Loucy (cell line): Measurements from ENCODE around the gene LRRC30.

ENCODE experiments used
- H2AFZ ChIP-seq: fragments of 200-600 bp; sonication (generic); 2 replicates; pipeline ENCODE4 v1.6.0; 2016; ENCODE audit warnings: antibody characterized with exemption, mild to moderate bottlenecking, low read length, moderate library complexity
- H3F3A ChIP-seq: fragments of 200-600 bp; 2 replicates; pipeline ENCODE4 v1.6.0; 2016; ENCODE audit warnings: antibody characterized with exemption, low read depth, mild to moderate bottlenecking
- H3K27me3 ChIP-seq: fragments of 200-600 bp; sonication (generic); 2 replicates; pipeline ENCODE4 v1.6.1; 2014; ENCODE audit warnings: low read length, mild to moderate bottlenecking; ENCODE audit not compliant: insufficient read depth, poor library complexity, severe bottlenecking
- H3K36me3 ChIP-seq: fragments of 200-600 bp; sonication (generic); 2 replicates; pipeline ENCODE4 v1.6.1; 2016; ENCODE audit warnings: low read length; ENCODE audit not compliant: insufficient read depth
- H3K4me1 ChIP-seq: fragments of 200-600 bp; sonication (generic); 2 replicates; pipeline ENCODE4 v1.5.1; 2014; ENCODE audit warnings: low read length, mild to moderate bottlenecking; ENCODE audit not compliant: insufficient read depth, poor library complexity, severe bottlenecking
- H3K4me2 ChIP-seq: fragments of 200-600 bp; sonication (generic); 2 replicates; pipeline ENCODE4 v1.6.0; 2014; ENCODE audit warnings: antibody characterized with exemption, low read length, low read depth, mild to moderate bottlenecking; ENCODE audit not compliant: poor library complexity, severe bottlenecking
- H3K4me3 ChIP-seq: fragments of 200-600 bp; sonication (generic); 2 replicates; pipeline ENCODE4 v1.5.1; 2014; ENCODE audit warnings: low read length, mild to moderate bottlenecking, mixed read lengths; ENCODE audit not compliant: poor library complexity, severe bottlenecking
- H3K79me2 ChIP-seq: fragments of 200-600 bp; sonication (generic); 2 replicates; pipeline ENCODE4 v1.6.1; 2014; ENCODE audit warnings: low read length; ENCODE audit not compliant: insufficient read depth
- H3K9ac ChIP-seq: fragments of 200-600 bp; sonication (generic); 2 replicates; pipeline ENCODE4 v1.6.0; 2014; ENCODE audit warnings: mild to moderate bottlenecking, low read depth, low read length, moderate library complexity; ENCODE audit not compliant: poor library complexity, severe bottlenecking
- H3K9me2 ChIP-seq: fragments of 200-600 bp; sonication (generic); replicated peaks from 2 replicates; pipeline ENCODE4 v1.6.1; 2016; ENCODE audit warnings: low read depth, low read length, mixed read lengths
- H3K9me3 ChIP-seq: fragments of 200-600 bp; sonication (generic); 2 replicates; pipeline ENCODE4 v1.6.1; 2014; ENCODE audit warnings: mild to moderate bottlenecking, antibody characterized with exemption, low read length, low read depth; ENCODE audit not compliant: insufficient read depth
- H4K20me1 ChIP-seq: fragments of 200-600 bp; sonication (generic); 2 replicates; pipeline ENCODE4 v1.6.0; 2014; ENCODE audit warnings: antibody characterized with exemption, low read length, mild to moderate bottlenecking; ENCODE audit not compliant: insufficient read depth, poor library complexity, severe bottlenecking
- CTCF ChIP-seq: fragments of 200-600 bp; sonication (generic); conservative IDR thresholded peaks from 2 replicates; pipeline ENCODE4 v1.5.1; 2014; ENCODE audit warnings: mild to moderate bottlenecking, antibody characterized with exemption, low read length
- EZH2phosphoT487 ChIP-seq: fragments of 200-600 bp; IDR thresholded peaks from 2 replicates; pipeline ENCODE4 v1.6.1; 2018; ENCODE audit warnings: antibody characterized with exemption, mild to moderate bottlenecking, moderate library complexity, borderline replicate concordance

Gene LRRC30

GRCh38 chr18:7205346-7205745 is 25.5 kb upstream of the LRRC30 start:
- H3K9me2 ChIP-seq, result no peaks in the 10 kb centered on the region
- H4K20me1 ChIP-seq, result no peaks in the 10 kb centered on the region
- no peaks in the 10 kb centered on the region for H3K36me3 ChIP-seq
- H3K4me2 ChIP-seq, result no peak overlapping the region
- no peak overlapping the region for H3K4me3 ChIP-seq
- no peak for TF ChIP-seq EZH2phosphoT487
- no peak for TF ChIP-seq CTCF
- no peaks in the 10 kb centered on the region; the same call in 1 of the 2 replicates for H3K9me3 ChIP-seq
- no peak overlapping the region for H3K9ac ChIP-seq
- no peaks in the 10 kb centered on the region for H3F3A ChIP-seq
- H3K27me3 ChIP-seq, result no peaks in the 10 kb centered on the region
- no peaks in the 10 kb centered on the region for H3K4me1 ChIP-seq
- no peaks in the 10 kb centered on the region for H3K79me2 ChIP-seq
- H2AFZ ChIP-seq, result no peak overlapping the region

- Histone ChIP-seq H2AFZ (no peak overlapping the region), H3K4me3 (no peak overlapping the region), H4K20me1 (no peaks in the 10 kb centered on the region), H3K9ac (no peak overlapping the region), H3K9me2 (no peaks in the 10 kb centered on the region), H3K4me2 (no peak overlapping the region), H3F3A (no peaks in the 10 kb centered on the region), H3K27me3 (no peaks in the 10 kb centered on the region), H3K36me3 (no peaks in the 10 kb centered on the region), H3K79me2 (no peaks in the 10 kb centered on the region), H3K4me1 (no peaks in the 10 kb centered on the region), H3K9me3 (no peaks in the 10 kb centered on the region)
- no peak for TF ChIP-seq CTCF
- no peak for TF ChIP-seq EZH2phosphoT487
Observed at GRCh38 chr18:7206217-7206616, 24.7 kb upstream of the LRRC30 start.

- Histone ChIP-seq H3K79me2 (no peaks in the 10 kb centered on the region), H3K4me2 (no peak overlapping the region), H3F3A (no peaks in the 10 kb centered on the region), H3K4me1 (no peaks in the 10 kb centered on the region), H4K20me1 (no peaks in the 10 kb centered on the region), H3K4me3 (no peak overlapping the region), H3K9me3 (no peaks in the 10 kb centered on the region), H3K36me3 (no peaks in the 10 kb centered on the region), H3K27me3 (no peaks in the 10 kb centered on the region), H3K9me2 (no peaks in the 10 kb centered on the region), H2AFZ (no peak overlapping the region), H3K9ac (no peak overlapping the region)
- TF ChIP-seq EZH2phosphoT487, result no peak
- no peak for TF ChIP-seq CTCF
Observed at GRCh38 chr18:7207366-7207915, 23.4 kb upstream of the LRRC30 start.
